ES-I3 (cell line): ENCODE measurements around the gene PSMC3.

Experiments
- H3K36me3 ChIP-seq: 2 replicates; pipeline ENCODE4 v1.6.1; 2013; ENCODE audit warnings: mild to moderate bottlenecking, low read length, control low read depth, moderate library complexity; ENCODE audit not compliant: insufficient read depth
- H3K4me1 ChIP-seq: 2 replicates; pipeline ENCODE4 v1.6.1; 2013; ENCODE audit warnings: mild to moderate bottlenecking, control low read depth, low read length; ENCODE audit not compliant: insufficient read depth
- H3K9ac ChIP-seq: 2 replicates; pipeline ENCODE4 v1.6.1; 2013; ENCODE audit warnings: low read depth, mild to moderate bottlenecking, low read length, moderate library complexity
- H3K9me3 ChIP-seq: 2 replicates; pipeline ENCODE4 v1.6.1; 2013; ENCODE audit warnings: mild to moderate bottlenecking, low read length, moderate library complexity; ENCODE audit not compliant: control insufficient read depth, insufficient read depth

Gene PSMC3

DNA sequence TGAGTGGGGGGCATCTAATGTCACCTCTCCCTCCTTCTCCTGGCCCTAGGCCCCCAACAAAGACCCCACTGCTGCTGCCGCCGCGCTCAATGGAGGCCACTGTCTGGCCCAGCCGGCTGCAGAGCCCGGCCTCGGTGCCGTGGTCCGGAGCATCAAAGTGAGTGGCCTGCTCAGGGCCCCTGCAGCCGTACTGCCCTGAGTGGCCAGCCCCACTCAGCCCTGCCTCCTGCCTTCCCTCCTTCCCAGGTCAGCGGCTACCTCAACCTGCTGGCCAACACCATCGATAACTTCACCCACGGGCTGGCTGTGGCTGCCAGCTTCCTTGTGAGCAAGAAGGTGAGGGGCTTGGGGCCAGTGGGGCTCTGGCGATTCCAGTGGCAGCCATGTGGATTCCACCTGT, 12.9 kb downstream of the PSMC3 start:
- H3K9me3 ChIP-seq, result no peaks in the 10 kb centered on the region
- peaks cover 8% of the 10 kb centered on the region; the same call in 1 of the 2 replicates for H3K4me1 ChIP-seq
- H3K36me3 ChIP-seq, result no peaks in the 10 kb centered on the region; the same call in none of the 2 replicates
- no peak overlapping the region for H3K9ac ChIP-seq

GRCh38 chr11:47411884-47412746, 14.1 kb downstream of the PSMC3 start:
- Histone ChIP-seq H3K9ac (no peak overlapping the region), H3K4me1 (peaks cover 12% of the 10 kb centered on the region; the same call in 1 of the 2 replicates), H3K36me3 (no peaks in the 10 kb centered on the region; the same call in 1 of the 2 replicates), H3K9me3 (no peaks in the 10 kb centered on the region)

GRCh38 chr11:47410370-47411264, 15.6 kb downstream of the PSMC3 start:
- Histone ChIP-seq H3K9ac (no peak overlapping the region), H3K4me1 (peaks cover 13% of the 10 kb centered on the region; the same call in 1 of the 2 replicates), H3K36me3 (no peaks in the 10 kb centered on the region; the same call in 1 of the 2 replicates), H3K9me3 (no peaks in the 10 kb centered on the region)

DNA sequence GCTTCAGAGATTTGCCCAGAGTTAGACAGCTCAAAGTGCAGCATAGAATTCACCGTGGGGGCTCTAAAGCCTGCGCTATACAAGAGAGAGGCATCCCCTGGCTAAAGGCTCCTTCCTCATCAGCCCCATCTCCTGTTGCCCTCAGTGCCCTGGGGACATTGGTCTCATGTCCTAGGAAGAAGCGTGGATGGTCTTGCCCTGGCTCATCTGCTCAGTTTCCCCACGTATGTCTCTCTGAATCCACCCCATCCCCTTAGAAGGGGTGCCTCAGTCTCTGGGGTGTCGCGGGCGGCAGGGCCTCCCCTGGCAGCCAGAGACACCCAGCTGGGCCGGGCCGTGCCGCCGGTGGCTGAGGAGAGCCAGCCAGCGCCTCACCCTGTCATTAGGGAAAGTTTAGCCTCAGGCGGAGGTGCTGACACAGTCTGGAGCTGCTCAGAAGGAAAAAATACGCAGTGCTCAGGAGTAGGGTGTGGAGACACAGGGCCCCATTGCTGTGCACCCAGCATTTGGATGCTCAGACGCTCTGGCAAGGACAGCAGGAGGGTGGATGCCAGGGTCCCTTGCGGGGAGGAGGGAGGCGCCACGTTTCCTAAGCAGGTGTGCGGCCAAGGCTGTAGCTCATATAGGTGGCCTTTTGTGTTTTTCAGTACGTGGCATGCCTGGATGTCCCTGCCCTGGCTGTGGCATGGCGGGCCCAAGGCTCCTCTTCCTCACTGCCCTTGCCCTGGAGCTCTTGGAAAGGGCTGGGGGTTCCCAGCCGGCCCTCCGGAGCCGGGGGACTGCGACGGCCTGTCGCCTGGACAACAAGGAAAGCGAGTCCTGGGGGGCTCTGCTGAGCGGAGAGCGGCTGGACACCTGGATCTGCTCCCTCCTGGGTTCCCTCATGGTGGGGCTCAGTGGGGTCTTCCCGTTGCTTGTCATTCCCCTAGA, 16.5 kb downstream of the PSMC3 start:
- H3K36me3 ChIP-seq, result no peaks in the 10 kb centered on the region; the same call in 1 of the 2 replicates
- H3K9ac ChIP-seq, result peak overlapping the region; percentile 92; the same call in 1 of the 2 replicates
- H3K9me3 ChIP-seq, result no peaks in the 10 kb centered on the region
- H3K4me1 ChIP-seq, result peaks cover 13% of the 10 kb centered on the region; the same call in 1 of the 2 replicates

- no peaks in the 10 kb centered on the region; the same call in 1 of the 2 replicates for H3K36me3 ChIP-seq
These were observed 17.4 kb downstream of the PSMC3 start for GRCh38 chr11:47408598-47409439.

GRCh38 chr11:47407746-47408590, 18.3 kb downstream of the PSMC3 start, which contains the start of gene SLC39A13:
Gene SLC39A13 (plus strand): TSS chr11:47408590. CDS start chr11:47410095, 1,505 bp downstream.
- Histone ChIP-seq H3K4me1 (peaks cover 13% of the 10 kb centered on the region; the same call in 1 of the 2 replicates), H3K36me3 (no peaks in the 10 kb centered on the region; the same call in 1 of the 2 replicates)

More at GRCh38 chr11:47408598-47409439, 17.4 kb downstream of the PSMC3 start:
- H3K9ac ChIP-seq, result peak overlapping the region; percentile 92
- no peaks in the 10 kb centered on the region for H3K9me3 ChIP-seq
- H3K4me1 ChIP-seq, result peaks cover 13% of the 10 kb centered on the region; the same call in 1 of the 2 replicates

GRCh38 chr11:47406896-47407745, 19.1 kb downstream of the PSMC3 start:
- no peaks in the 10 kb centered on the region for H3K9me3 ChIP-seq
- H3K4me1 ChIP-seq, result peaks cover 13% of the 10 kb centered on the region; the same call in 1 of the 2 replicates
- peak overlapping the region; percentile 62 for H3K9ac ChIP-seq
- H3K36me3 ChIP-seq, result no peaks in the 10 kb centered on the region; the same call in 1 of the 2 replicates

More at GRCh38 chr11:47407746-47408590, 18.3 kb downstream of the PSMC3 start, which contains the start of gene SLC39A13:
- no peaks in the 10 kb centered on the region for H3K9me3 ChIP-seq
- H3K9ac ChIP-seq, result peak within 1 kb of the TSS; percentile 92

DNA sequence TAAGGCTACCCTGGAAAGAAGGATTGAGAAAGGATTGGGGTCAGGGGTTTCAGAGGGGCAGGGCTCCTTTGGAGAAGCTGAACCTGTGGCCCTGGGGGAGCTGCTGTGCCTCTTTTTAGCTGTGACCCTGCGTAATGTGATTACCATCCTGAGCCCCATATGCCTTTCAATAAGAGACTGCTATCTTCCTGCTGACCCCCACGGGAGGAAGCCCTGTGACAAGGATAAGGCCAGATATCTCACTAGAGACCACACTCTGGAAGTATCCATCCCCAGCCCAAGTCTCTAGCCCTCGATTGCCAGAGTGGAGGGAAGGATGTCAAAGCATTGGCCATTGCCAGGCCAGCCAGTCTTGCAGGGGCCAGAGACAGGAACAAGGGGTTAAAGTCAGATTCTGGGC, 22.7 kb downstream of the PSMC3 start:
- Histone ChIP-seq H3K36me3 (no peaks in the 10 kb centered on the region), H3K9me3 (no peaks in the 10 kb centered on the region), H3K4me1 (peaks cover 12% of the 10 kb centered on the region), H3K9ac (no peak overlapping the region)

DNA sequence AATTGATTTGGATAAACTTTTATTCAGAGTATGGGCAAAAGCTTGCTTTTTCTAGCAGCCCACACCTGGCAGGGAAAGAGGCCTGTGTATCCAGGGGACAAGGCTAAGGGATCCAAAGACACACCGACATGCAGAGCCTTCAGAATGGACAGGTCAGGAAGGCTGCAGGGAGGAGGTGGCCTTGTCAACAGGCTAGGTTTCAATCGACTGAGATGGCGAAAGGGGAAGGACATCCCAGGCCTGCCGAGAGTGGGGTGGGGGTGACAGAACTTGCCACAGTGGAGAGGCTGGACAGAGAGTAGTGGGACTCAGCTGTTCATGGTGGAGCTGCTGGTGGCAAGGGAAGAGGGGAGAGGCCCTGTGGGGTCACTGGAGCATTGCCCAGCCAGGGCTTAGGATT, 23.1 kb downstream of the PSMC3 start:
- Histone ChIP-seq H3K9ac (no peak overlapping the region), H3K4me1 (peaks cover 15% of the 10 kb centered on the region), H3K36me3 (no peaks in the 10 kb centered on the region), H3K9me3 (no peaks in the 10 kb centered on the region)

DNA sequence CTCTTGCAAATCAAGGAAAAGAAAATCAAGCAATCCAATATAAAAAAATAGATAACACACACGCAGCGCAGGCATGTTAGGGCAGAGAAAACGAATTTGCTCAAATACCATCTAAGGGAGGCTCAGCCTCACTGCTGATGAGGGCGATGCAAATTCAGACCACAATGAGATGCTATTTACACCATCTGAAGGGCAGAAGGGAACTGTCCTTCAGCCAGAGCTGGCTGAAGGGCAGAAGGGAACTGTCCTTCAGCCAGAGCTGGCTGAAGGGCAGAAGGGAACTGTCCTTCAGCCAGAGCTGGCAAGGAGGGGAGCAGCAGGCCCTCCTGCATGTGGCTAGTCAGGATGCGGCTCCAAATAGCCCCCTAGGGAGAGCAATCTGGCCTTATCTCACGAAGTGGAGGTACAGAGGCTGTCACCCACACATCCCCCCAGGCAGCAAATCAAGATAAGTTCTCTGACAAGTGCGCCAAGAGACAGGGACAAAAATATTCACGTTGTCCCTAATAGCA, 25.4 kb downstream of the PSMC3 start:
- no peaks in the 10 kb centered on the region for H3K36me3 ChIP-seq
- no peaks in the 10 kb centered on the region for H3K9me3 ChIP-seq
- peak overlapping the region; percentile 44; the same call in 1 of the 2 replicates for H3K9ac ChIP-seq
- H3K4me1 ChIP-seq, result peaks cover 13% of the 10 kb centered on the region
